Pancreas (tissue), 10 donors: ENCODE measurements around the gene MYH14. TPM values are rescaled to one million over a fixed set of nuclear protein-coding genes. Genes with fewer than 3 reads are reported as not detected.
A peak's percentile ranks its signal among the peaks of the same experiment; 100 is the strongest.
"Not testable (repeated sequence)": the region's sequence is repeated elsewhere in the genome, so short reads cannot be mapped to it uniquely, and the experiment has no call there.

Experiments
- ATAC-seq, 4 donors: fragments of 200-7000 bp; cut with Tn5 transposase; one replicate each; pipeline versions ENCODE4 v1.8.0 to v1.9.1; 2020; ENCODE audit warnings: mild to moderate bottlenecking in 4 of 4, moderate library complexity in 4 of 4
- DNase-seq, 6 donors: peaks; one replicate each; pipeline ENCODE4 v3.0.0-alpha.2; 2020
- FAIRE-seq: peaks from 2 replicates; lab custom pipeline; 2012; peaks lifted over from hg19 to GRCh38; lab: Jason Lieb, UNC
- H3K27ac ChIP-seq, 4 donors: fragments of 200-600 bp; sonication (generic); 1 replicate in 3 of 4; 2 replicates in 1 of 4; pipeline versions ENCODE4 v1.5.0 to v1.8.0; 2020
- H3K27me3 ChIP-seq, 4 donors: fragments of 200-600 bp; one replicate each; pipeline ENCODE4 v1.8.0; 2021
- H3K36me3 ChIP-seq, 3 donors: fragments of 200-600 bp; sonication (generic) in 1 of 3; one replicate each; pipeline versions ENCODE4 v1.5.0 to v1.8.0; 2020 to 2021
- H3K4me1 ChIP-seq, 3 donors: fragments of 200-600 bp; one replicate each; pipeline ENCODE4 v1.8.0; 2021
- H3K4me3 ChIP-seq, 4 donors: fragments of 200-600 bp; sonication (generic) in 2 of 4; one replicate each; pipeline versions ENCODE4 v1.5.0 to v1.8.0; 2020 to 2021
- H3K9me3 ChIP-seq, 4 donors: fragments of 200-600 bp; one replicate each; pipeline ENCODE4 v1.8.0; 2021
- CTCF ChIP-seq, 4 donors: fragments of 200-600 bp; sonication (generic) in 3 of 4; IDR thresholded peaks; one replicate each; pipeline versions ENCODE4 v1.5.0 to v1.8.0; 2021; ENCODE audit warnings: antibody characterized with exemption in 4 of 4
- WGBS, 2 donors: extraction: QIAGEN DNeasy Blood & Tissue Kit; methylation state at CpG; one replicate each; pipeline ENCODE4 v1.1.7; 2013; 5-methylcytosine and 5-hydroxymethylcytosine counted together
- intact Hi-C, 3 donors: fragments of 100-400 bp; cut with DNase I; formaldehyde crosslinking; loops; one replicate each; pipeline versions ENCODE4 v1.11.1 to v1.14.2; 2022
- polyA plus RNA-seq, 2 donors: library from polyadenylated mRNA; stranded (reverse); fragments of 200-250 nt; gene quantifications; one replicate each; pipeline ENCODE4 v1.2.3, GENCODE V29; 2013
- total RNA-seq, 6 donors: library from RNA; stranded (reverse); fragmentation: NEBNext Ultra II Directional in 4 of 6; extraction: Animal tissue kit (Norgen Biotek cat#: 25700) in 4 of 6; gene quantifications; one replicate each; pipeline versions ENCODE4 v1.2.1 to v1.2.4, GENCODE V29; 2021 to 2023
- donor health status: healthy with polysubstance abuse.
- donor health status: DM: no; HTN: no; CAD: no; lungs with moderate emphysema.
- donor health status: DM: no; HTN: no; CAD: no.
- donor health status: control.
- donor health status: control.
- donor health status: Bipolar disorder and iron deficiency.
- donor health status: DM: yes; HTN: yes; CAD: no.
- donor health status: DM: no; HTN: no; CAD: no.
- donor health status: DM: no; HTN: no; CAD: no.
- donor health status: DM: yes; HTN: yes; CAD: no.

Gene MYH14
- total and polyA plus RNA-seq, 8 donors = 21.4 to 75.7 (median 34.4) TPM

GRCh38 chr19:50333737-50334617, 130.6 kb downstream of the MYH14 start:
- peak overlapping the region; percentile 26 to 81 (median 74) for H3K27ac ChIP-seq
- no peak for FAIRE-seq
- WGBS, 2 donors = 9% methylated on average over 54 of the region's 54 CpGs
- no peaks in the 10 kb centered on the region for H3K27me3 ChIP-seq
- ATAC-seq = peak; percentile 21 to 56 (median 50)
- intact Hi-C loops = no loop called here
- no peaks in the 10 kb centered on the region for H3K36me3 ChIP-seq
- no peaks in the 10 kb centered on the region for H3K9me3 ChIP-seq
- DNase-seq = peak; percentile 73 to 96 (median 88)
- peak overlapping the region; percentile 15 to 58 (median 54) for H3K4me3 ChIP-seq
- TF ChIP-seq CTCF (IDR thresholded peaks at IDR 0.05) = no peak
- H3K4me1 ChIP-seq = peaks cover 4 to 20% (median 7%) of the 10 kb centered on the region in 3 donors

- WGBS, 2 donors = 94% methylated on average over 12 of the region's 12 CpGs
- intact Hi-C loops = no loop called here
- DNase-seq (peak in 5 of 6 donors; percentile 37 to 54 (median 46)), FAIRE-seq (no peak), ATAC-seq (no peak)
- Histone ChIP-seq H3K36me3 (no peaks in the 10 kb centered on the region), H3K27ac (no peak overlapping the region), H3K27me3 (no peaks in the 10 kb centered on the region), H3K9me3 (no peaks in the 10 kb centered on the region), H3K4me3 (no peak overlapping the region), H3K4me1 (peaks cover 4 to 16% (median 7%) of the 10 kb centered on the region in 3 donors)
- TF ChIP-seq CTCF (IDR thresholded peaks at IDR 0.05) = no peak
Observed at GRCh38 chr19:50334741-50335421, 131.5 kb downstream of the MYH14 start.

- DNase-seq = peak in 1 of 6 donors; percentile 19
- ATAC-seq, H3K4me3 ChIP-seq, H3K36me3 ChIP-seq, intact Hi-C loops, H3K27ac ChIP-seq, FAIRE-seq, H3K27me3 ChIP-seq, H3K9me3 ChIP-seq, H3K4me1 ChIP-seq: not testable (repeated sequence)
- 93 to 95% methylated on average over 5 to 6 of the region's 6 CpGs for WGBS, 2 donors
Observed at GRCh38 chr19:50337031-50337430, 133.6 kb downstream of the MYH14 start.

GRCh38 chr19:50340331-50340730, 136.9 kb downstream of the MYH14 start:
- DNase-seq = no peak
- H3K4me1 ChIP-seq = no peaks in the 10 kb centered on the region
- no peaks in the 10 kb centered on the region for H3K27me3 ChIP-seq
- H3K36me3 ChIP-seq = no peaks in the 10 kb centered on the region
- no peak for FAIRE-seq
- H3K9me3 ChIP-seq = no peaks in the 10 kb centered on the region
- ATAC-seq = no peak
- intact Hi-C loops = no loop called here
- H3K27ac ChIP-seq = no peak overlapping the region
- TF ChIP-seq CTCF (IDR thresholded peaks at IDR 0.05) = no peak
- no peak overlapping the region for H3K4me3 ChIP-seq

GRCh38 chr19:50341091-50341564, 137.7 kb downstream of the MYH14 start:
- intact Hi-C loops = no loop called here
- 75 to 77% methylated on average over 3 of the region's 3 CpGs for WGBS, 2 donors
- Histone ChIP-seq H3K36me3 (no peaks in the 10 kb centered on the region), H3K4me1 (no peaks in the 10 kb centered on the region), H3K4me3 (no peak overlapping the region), H3K27me3 (no peaks in the 10 kb centered on the region), H3K9me3 (no peaks in the 10 kb centered on the region), H3K27ac (no peak overlapping the region)
- no peak for DNase-seq
- no peak for TF ChIP-seq CTCF (IDR thresholded peaks at IDR 0.05)
- peak in 2 of 4 donors; percentile 49 to 70 for ATAC-seq
- no peak for FAIRE-seq
